C4-2B (cell line): ENCODE measurements around the gene MMP10.

ENCODE experiments used
- CTCF ChIP-seq: fragments of 450-650 bp; conservative IDR thresholded peaks from 2 replicates; pipeline ENCODE4 v1.5.1; 2017; ENCODE audit warnings: mild to moderate bottlenecking
- ZFX ChIP-seq: fragments of 450-650 bp; IDR thresholded peaks from 2 replicates; pipeline ENCODE4 v1.6.1; 2017

GRCh38 chr11:102776454-102776853 lies 4.0 kb downstream of the MMP10 start:
- TF ChIP-seq CTCF, result no peak
- no peak for TF ChIP-seq ZFX
